ENCODE results near the gene KCNA10.

KCNA10 gene

DNA sequence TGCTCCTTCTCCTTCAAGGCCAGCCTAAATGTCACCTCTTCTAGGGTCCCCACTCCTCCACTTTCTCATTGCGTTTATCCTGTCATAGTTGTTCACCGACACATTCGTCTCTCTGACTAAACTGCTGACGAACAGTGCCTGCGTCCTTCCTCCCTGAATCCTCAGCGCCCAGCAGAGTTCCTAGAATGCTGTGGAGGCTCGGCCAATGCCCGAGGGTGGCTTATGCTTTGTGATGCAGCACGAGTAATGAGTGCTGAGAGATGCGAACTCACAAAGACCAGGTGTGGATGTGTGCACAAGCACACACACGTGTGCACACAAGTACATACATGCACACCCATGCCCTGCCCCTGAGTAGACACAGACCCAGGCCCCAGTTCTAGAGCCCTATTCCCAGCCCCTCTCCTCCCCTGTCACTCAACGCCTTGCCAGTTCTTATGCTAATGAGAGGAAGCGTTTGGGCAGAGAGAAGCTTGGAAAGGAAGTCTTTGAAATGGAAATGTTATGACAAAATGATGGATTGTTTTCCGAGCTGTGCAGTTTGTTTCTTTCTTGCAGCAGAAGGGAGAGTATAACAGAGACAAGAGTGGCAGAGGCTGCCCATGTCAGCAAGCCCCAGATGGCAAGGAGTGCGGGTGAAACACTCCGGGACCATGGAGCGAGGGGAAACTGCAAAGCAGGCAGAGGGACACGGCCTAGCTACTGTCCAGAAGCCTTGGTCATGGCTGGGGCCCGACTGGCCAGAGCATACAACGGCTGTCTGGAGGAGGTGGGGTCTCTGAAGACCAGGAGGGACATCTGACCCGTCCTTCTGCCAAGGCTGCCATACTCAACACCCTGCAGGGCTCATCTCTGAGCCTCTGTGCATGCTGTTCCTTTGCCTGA is 24.2 kb downstream of the KCNA10 start:
- no peak overlapping the region for H3K4me3 ChIP-seq (replicated peaks; ENCODE audit: low read depth, low read length)
- no peak for DNase-seq (ENCODE audit: extremely low read depth, low read depth)
- TF ChIP-seq, protein P1, sequence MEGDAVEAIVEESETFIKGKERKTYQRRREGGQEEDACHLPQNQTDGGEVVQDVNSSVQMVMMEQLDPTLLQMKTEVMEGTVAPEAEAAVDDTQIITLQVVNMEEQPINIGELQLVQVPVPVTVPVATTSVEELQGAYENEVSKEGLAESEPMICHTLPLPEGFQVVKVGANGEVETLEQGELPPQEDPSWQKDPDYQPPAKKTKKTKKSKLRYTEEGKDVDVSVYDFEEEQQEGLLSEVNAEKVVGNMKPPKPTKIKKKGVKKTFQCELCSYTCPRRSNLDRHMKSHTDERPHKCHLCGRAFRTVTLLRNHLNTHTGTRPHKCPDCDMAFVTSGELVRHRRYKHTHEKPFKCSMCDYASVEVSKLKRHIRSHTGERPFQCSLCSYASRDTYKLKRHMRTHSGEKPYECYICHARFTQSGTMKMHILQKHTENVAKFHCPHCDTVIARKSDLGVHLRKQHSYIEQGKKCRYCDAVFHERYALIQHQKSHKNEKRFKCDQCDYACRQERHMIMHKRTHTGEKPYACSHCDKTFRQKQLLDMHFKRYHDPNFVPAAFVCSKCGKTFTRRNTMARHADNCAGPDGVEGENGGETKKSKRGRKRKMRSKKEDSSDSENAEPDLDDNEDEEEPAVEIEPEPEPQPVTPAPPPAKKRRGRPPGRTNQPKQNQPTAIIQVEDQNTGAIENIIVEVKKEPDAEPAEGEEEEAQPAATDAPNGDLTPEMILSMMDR (IDR thresholded peaks at IDR 0.05; ENCODE audit: low read depth, low read length, missing control alignments): no peak

DNA sequence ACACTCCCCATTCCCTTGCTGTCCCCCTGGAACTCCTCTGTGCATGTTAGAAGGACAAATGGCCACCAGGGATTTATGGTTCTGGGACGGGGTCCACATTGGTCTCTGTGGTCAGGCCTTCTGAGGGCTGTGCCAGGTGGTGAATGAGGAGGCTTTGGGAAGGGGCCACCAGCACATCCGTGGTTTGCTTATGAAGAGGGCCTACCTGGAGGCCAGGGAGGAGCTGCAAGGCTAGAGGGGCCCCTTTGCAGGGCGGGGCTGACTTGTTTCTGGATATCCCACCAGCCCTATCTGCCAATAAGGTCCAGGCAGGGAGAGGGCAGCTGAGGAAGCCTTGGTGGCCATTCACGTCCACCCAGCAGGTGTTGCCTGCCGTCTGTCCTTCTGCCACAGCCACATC is 24.9 kb downstream of the KCNA10 start:
- TF ChIP-seq, protein P1 (IDR thresholded peaks at IDR 0.05; ENCODE audit: low read depth, low read length, missing control alignments): no peak
- no peak overlapping the region for H3K4me3 ChIP-seq (replicated peaks; ENCODE audit: low read depth, low read length)
- DNase-seq (ENCODE audit: extremely low read depth, low read depth): no peak

DNA sequence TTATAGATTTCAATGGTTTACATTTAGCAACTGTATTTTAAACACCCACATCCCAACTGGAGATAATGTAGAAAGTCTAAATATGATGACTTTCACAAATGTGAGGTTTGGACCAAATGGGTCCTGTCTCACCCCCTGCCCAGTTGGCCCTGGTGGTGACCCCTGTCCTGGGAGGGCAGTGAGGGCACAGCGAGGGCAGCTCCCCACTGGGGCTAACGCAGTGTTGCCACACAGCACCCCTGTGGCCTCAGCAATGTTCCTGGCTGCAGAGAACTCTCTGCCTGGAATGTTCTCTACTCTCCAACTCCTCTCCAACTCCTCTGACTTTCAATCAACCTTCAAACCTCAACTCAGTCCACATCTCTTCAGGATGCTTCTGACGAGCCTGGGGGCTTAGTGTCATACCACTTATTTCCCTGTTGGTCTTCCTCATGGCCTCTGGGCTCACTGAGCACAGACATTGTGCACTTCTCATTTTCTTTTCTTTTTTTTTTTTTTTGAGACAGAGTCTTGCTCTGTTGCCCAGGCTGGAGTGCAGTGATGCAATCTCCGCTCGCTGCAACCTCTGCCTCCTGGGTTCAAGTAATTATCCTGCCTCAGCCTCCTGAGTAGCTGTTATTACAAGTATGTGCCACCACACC is 25.8 kb downstream of the KCNA10 start:
- H3K4me3 ChIP-seq (replicated peaks; ENCODE audit: low read depth, low read length): no peak overlapping the region
- no peak for DNase-seq (ENCODE audit: extremely low read depth, low read depth)
- TF ChIP-seq, protein P1 (IDR thresholded peaks at IDR 0.05; ENCODE audit: low read depth, low read length, missing control alignments): no peak

DNA sequence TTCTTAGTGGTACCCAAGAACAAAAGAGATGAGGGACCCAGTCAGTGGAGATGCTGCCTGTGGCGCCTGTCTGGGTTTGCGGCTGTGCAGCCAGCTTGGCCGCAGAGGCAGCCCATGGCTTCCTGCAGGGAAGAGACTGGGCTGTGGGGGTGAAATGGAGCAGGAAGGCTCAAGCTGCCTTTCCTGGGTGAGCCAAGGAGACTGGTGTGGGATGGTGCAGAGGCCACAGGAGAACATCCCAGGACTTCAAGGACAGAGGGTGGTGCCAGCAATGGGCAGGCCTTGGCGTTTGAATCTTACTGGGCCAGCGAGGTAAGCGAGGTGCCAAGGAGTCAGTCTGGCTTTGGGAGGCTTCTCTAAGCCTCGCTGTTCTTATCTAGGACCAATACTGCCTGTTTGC is 26.4 kb downstream of the KCNA10 start:
- no peak for DNase-seq (ENCODE audit: extremely low read depth, low read depth)
- no peak overlapping the region for H3K4me3 ChIP-seq (replicated peaks; ENCODE audit: low read depth, low read length)
- TF ChIP-seq, protein P1 (IDR thresholded peaks at IDR 0.05; ENCODE audit: low read depth, low read length, missing control alignments): no peak

DNA sequence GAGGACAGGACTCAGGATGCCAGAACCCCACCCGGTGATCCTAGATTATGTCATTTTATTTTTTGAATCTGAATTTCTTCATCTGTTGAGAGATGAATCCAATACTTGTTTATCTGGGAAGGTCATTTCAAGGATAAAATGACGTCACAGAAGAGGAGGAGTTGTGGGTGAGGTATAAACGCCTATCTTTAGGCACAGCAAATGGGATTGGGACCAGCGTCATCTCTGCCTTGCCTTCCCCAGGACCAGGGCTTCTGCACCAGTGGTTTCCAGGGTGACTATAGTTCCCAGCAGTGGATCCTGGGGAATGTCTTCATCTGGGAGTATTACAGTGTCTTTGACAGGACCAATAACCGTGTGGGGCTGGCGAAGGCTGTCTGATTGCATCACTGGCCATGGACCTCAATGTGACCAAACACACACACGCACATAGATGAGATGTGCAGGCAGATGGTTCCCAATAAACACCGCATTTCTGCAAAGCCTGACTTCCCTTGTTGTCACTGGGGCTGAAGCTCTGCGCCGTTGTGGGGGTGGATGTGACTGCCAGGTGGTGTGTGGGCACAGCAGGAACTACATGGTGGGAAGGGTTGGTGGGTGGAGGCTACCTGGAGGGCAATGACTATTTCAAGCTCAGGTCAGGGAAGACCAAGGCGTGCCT is 28.1 kb downstream of the KCNA10 start:
- no peak for DNase-seq (ENCODE audit: extremely low read depth, low read depth)
- H3K4me3 ChIP-seq (replicated peaks; ENCODE audit: low read depth, low read length): no peak overlapping the region
- TF ChIP-seq, protein P1 (IDR thresholded peaks at IDR 0.05; ENCODE audit: low read depth, low read length, missing control alignments): no peak

DNA sequence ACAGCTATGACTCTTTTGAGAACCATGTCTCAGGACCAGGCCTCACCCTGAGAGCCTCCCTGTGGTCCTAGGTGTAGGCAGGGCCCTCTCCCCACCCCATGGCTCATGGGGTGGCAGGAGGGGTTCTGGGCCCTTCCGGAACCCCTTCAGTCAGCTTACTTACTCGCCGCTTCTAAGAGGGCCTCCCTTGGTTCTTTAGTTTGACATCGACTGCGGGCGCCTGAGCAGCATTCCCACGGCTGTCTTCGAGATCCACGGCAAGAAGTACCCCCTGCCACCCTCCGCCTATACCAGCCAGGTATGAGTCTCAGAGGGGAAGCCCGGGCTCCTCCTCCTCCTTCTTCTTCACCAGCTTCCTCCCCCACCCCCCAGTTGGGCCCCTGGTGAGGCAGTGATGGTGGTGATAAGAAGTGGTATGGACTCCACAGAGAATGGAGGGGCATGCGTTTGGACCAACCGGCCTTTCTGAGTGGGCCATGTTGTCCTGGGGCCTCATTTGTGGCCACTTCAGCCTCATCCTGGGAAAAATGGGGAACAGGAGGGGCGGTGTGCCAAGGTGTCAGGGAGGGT is 28.9 kb downstream of the KCNA10 start:
- TF ChIP-seq, protein P1 (IDR thresholded peaks at IDR 0.05; ENCODE audit: low read depth, low read length, missing control alignments): no peak
- no peak for DNase-seq (ENCODE audit: extremely low read depth, low read depth)
- no peak overlapping the region for H3K4me3 ChIP-seq (replicated peaks; ENCODE audit: low read depth, low read length)

Measured in HFF-Myc (cell line).